ENCODE data around the gene GTF2E1.

DNA sequence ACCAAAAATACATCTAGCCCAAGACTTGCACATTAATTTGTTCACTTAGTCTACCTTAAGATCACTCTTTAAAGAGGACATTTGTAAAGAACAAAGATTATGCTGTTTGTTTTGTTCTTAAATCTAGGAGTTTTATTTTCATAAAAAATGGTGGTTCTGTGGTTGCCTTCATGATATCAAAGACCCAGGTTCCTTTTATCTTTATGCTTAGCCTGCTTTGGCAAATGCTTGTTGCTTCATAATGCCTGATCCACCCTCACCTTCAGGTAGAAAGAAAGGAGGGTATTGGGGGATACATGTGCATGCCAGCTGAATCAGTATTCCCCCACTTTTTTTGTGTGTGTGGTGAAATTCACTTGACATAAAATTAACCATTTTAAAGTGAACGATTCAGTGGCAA is 48.5 kb downstream of the GTF2E1 start:
- no peak for TF ChIP-seq POLR2A (IDR thresholded peaks at IDR 0.05)
- TF ChIP-seq, protein P1, sequence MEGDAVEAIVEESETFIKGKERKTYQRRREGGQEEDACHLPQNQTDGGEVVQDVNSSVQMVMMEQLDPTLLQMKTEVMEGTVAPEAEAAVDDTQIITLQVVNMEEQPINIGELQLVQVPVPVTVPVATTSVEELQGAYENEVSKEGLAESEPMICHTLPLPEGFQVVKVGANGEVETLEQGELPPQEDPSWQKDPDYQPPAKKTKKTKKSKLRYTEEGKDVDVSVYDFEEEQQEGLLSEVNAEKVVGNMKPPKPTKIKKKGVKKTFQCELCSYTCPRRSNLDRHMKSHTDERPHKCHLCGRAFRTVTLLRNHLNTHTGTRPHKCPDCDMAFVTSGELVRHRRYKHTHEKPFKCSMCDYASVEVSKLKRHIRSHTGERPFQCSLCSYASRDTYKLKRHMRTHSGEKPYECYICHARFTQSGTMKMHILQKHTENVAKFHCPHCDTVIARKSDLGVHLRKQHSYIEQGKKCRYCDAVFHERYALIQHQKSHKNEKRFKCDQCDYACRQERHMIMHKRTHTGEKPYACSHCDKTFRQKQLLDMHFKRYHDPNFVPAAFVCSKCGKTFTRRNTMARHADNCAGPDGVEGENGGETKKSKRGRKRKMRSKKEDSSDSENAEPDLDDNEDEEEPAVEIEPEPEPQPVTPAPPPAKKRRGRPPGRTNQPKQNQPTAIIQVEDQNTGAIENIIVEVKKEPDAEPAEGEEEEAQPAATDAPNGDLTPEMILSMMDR (IDR thresholded peaks at IDR 0.05) = no peak

Data from thyroid gland (tissue), 4 donors.